ENCODE measurements around the gene SHB. TPM values are rescaled to one million over a fixed set of nuclear protein-coding genes. Genes with fewer than 3 reads are reported as not detected.

SHB gene
- total RNA-seq, 6 experiments from 2014 or later = 12.0 to 43.1 (median 21.9) TPM

Small RNA genes within 50 kb of the gene (small RNA-seq; reads per million reads assigned to genes)
- gene RNU7-124P = 0 reads per million in 2 experiments

Other genes starting within 250 kb of the SHB start
- gene SLC25A51, start 165.1 kb downstream of the SHB start, total RNA-seq = 10 to 100 TPM in 2 of 6 experiments, 1 to 10 TPM in 4; 5.4 to 10.1 (median 7.9) TPM